ENCODE data around the gene EPYC. TPM values are rescaled to one million over a fixed set of nuclear protein-coding genes. Genes with fewer than 3 reads are reported as not detected.

EPYC gene
- total and polyA plus RNA-seq, 12 donors = 0.78 TPM; not detected in 11

- 94 to 98% (median 95%) methylated on average over 7 of the region's 7 CpGs for WGBS, 4 donors
- no peaks in the 10 kb centered on the region for H3K4me1 ChIP-seq (replicated peaks in 1 of 2)
- H3K27me3 ChIP-seq = no peaks in the 10 kb centered on the region
- DNase-seq = no peak
- H3K27ac ChIP-seq = no peak overlapping the region
- no peaks in the 10 kb centered on the region for H3K36me3 ChIP-seq (replicated peaks in 1 of 2)
- no peak overlapping the region for H3K4me3 ChIP-seq
- intact Hi-C loops (cut with DNase I) = no loop called here
- TF ChIP-seq CTCF (IDR thresholded peaks at IDR 0.05) = no peak
- TF ChIP-seq POLR2A (IDR thresholded peaks at IDR 0.05) = no peak
- no peaks in the 10 kb centered on the region for H3K9me3 ChIP-seq (replicated peaks in 1 of 3)
These were observed 56.9 kb downstream of the EPYC start for GRCh38 chr12:90947869-90948268.

GRCh38 chr12:90945070-90945649, 59.6 kb downstream of the EPYC start:
- no peak overlapping the region for H3K27ac ChIP-seq
- H3K36me3 ChIP-seq (replicated peaks in 1 of 2) = no peaks in the 10 kb centered on the region
- no peaks in the 10 kb centered on the region for H3K9me3 ChIP-seq (replicated peaks in 1 of 3)
- H3K4me3 ChIP-seq = no peak overlapping the region
- TF ChIP-seq CTCF (IDR thresholded peaks at IDR 0.05) (peak in 5 of 6 experiments; percentile 20 to 46 (median 40)), POLR2A (IDR thresholded peaks at IDR 0.05) (no peak)
- intact Hi-C loops (cut with DNase I) = no loop called here
- no peak for DNase-seq
- H3K27me3 ChIP-seq = no peaks in the 10 kb centered on the region
- 45 to 48% (median 47%) methylated on average over 1 of the region's 1 CpG for WGBS, 4 donors
- H3K4me1 ChIP-seq (replicated peaks in 1 of 2) = no peaks in the 10 kb centered on the region

GRCh38 chr12:90943255-90943654, 61.5 kb downstream of the EPYC start:
- Histone ChIP-seq H3K9me3 (replicated peaks in 1 of 3) (no peaks in the 10 kb centered on the region), H3K36me3 (replicated peaks in 1 of 2) (no peaks in the 10 kb centered on the region), H3K27ac (no peak overlapping the region), H3K27me3 (no peaks in the 10 kb centered on the region), H3K4me1 (replicated peaks in 1 of 2) (no peaks in the 10 kb centered on the region), H3K4me3 (no peak overlapping the region)
- TF ChIP-seq CTCF (IDR thresholded peaks at IDR 0.05) (no peak), POLR2A (IDR thresholded peaks at IDR 0.05) (no peak)
- DNase-seq = no peak
- WGBS, 4 donors = 40 to 63% (median 47%) methylated on average over 1 of the region's 1 CpG
- intact Hi-C loops (cut with DNase I) = no loop called here

GRCh38 chr12:90940872-90941499, 63.8 kb downstream of the EPYC start:
- Histone ChIP-seq H3K4me1 (replicated peaks in 1 of 2) (no peaks in the 10 kb centered on the region), H3K27ac (no peak overlapping the region), H3K27me3 (no peaks in the 10 kb centered on the region), H3K4me3 (no peak overlapping the region), H3K36me3 (replicated peaks in 1 of 2) (no peaks in the 10 kb centered on the region), H3K9me3 (replicated peaks in 1 of 3) (no peaks in the 10 kb centered on the region)
- intact Hi-C loops (cut with DNase I) = no loop called here
- WGBS, 4 donors = 41 to 55% (median 44%) methylated on average over 3 of the region's 3 CpGs
- DNase-seq = no peak
- no peak for TF ChIP-seq POLR2A (IDR thresholded peaks at IDR 0.05)
- peak; percentile 27 to 68 (median 40) for TF ChIP-seq CTCF (IDR thresholded peaks at IDR 0.05)

All from adrenal gland (tissue), 12 donors.